ENCODE results near the gene CLEC10A.

GRCh38 chr17:7077911-7078546 is 2.0 kb downstream of the CLEC10A start:
- TF ChIP-seq CTCF (IDR thresholded peaks at IDR 0.05; ENCODE audit: insufficient read depth, low read depth, low read length) (no peak), EZH2 (IDR thresholded peaks at IDR 0.05; ENCODE audit: insufficient read depth, low read length) (no peak)
